ENCODE measurements around the gene CCDC188.

The CCDC188 gene

GRCh38 chr22:20116376-20116950 lies 34.4 kb downstream of the CCDC188 start:
- no peak for DNase-seq

GRCh38 chr22:20115691-20116375 lies 35.0 kb downstream of the CCDC188 start, which contains the start of gene RANBP1:
TSS of gene RANBP1 (plus strand) at chr22:20116104. CDS start at chr22:20116185, 81 bp downstream.
- DNase-seq: peak; percentile 69

- DNase-seq: no peak
Measured at GRCh38 chr22:20114506-20115475, 36.1 kb downstream of the CCDC188 start.

GRCh38 chr22:20113551-20114310 lies 37.1 kb downstream of the CCDC188 start:
- DNase-seq: no peak

- DNase-seq: no peak
Measured at GRCh38 chr22:20112623-20113511, 38.0 kb downstream of the CCDC188 start.

GRCh38 chr22:20111689-20112622 lies 38.9 kb downstream of the CCDC188 start:
- no peak for DNase-seq

GRCh38 chr22:20111045-20111688 lies 39.7 kb downstream of the CCDC188 start:
- DNase-seq: no peak

- DNase-seq: no peak
Measured at GRCh38 chr22:20110359-20110985, 40.4 kb downstream of the CCDC188 start.

GRCh38 chr22:20109411-20110358 lies 41.2 kb downstream of the CCDC188 start:
- no peak for DNase-seq

- no peak for DNase-seq
Measured at GRCh38 chr22:20108757-20109230, 42.1 kb downstream of the CCDC188 start.

- no peak for DNase-seq
Measured at GRCh38 chr22:20107951-20108756, 42.7 kb downstream of the CCDC188 start.

- DNase-seq: no peak
Measured at GRCh38 chr22:20107471-20107901, 43.4 kb downstream of the CCDC188 start.

- no peak for DNase-seq
Measured at GRCh38 chr22:20106849-20107237, 44.0 kb downstream of the CCDC188 start.

- no peak for DNase-seq
Measured at GRCh38 chr22:20106205-20106848, 44.5 kb downstream of the CCDC188 start.

- DNase-seq: no peak
Measured at GRCh38 chr22:20105456-20106204, 45.2 kb downstream of the CCDC188 start.
